NOMO-1 treated with dmso at 0.1 percent for 144 hours (cell line): ENCODE results near the gene RTN4.

Experiments
- DNase-seq: peaks from one replicate; lab custom pipeline; 2025; ENCODE audit not compliant: unreplicated experiment; lab: John Stamatoyannopoulos, UW

The RTN4 gene

DNA sequence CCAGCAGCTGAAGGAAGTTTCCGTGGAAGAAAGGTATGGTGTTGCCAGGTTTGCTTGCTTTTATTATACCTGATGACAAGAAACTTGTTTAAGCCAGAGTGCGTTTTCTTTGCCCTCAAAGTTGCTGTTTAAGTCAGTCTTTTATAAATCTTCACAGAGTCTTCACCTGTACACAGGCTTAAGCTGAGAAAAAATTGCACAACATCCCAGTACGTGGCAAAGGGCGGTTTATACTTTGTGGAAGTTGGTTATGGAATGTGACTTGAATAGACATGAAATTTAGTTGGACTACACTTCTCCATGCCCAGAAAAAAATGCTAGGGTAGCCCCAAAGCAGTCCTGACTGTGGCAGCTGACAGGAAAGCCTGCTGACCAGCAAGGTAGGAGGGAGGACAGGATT lies 121.5 kb downstream of the RTN4 start:
- no peak for DNase-seq

DNA sequence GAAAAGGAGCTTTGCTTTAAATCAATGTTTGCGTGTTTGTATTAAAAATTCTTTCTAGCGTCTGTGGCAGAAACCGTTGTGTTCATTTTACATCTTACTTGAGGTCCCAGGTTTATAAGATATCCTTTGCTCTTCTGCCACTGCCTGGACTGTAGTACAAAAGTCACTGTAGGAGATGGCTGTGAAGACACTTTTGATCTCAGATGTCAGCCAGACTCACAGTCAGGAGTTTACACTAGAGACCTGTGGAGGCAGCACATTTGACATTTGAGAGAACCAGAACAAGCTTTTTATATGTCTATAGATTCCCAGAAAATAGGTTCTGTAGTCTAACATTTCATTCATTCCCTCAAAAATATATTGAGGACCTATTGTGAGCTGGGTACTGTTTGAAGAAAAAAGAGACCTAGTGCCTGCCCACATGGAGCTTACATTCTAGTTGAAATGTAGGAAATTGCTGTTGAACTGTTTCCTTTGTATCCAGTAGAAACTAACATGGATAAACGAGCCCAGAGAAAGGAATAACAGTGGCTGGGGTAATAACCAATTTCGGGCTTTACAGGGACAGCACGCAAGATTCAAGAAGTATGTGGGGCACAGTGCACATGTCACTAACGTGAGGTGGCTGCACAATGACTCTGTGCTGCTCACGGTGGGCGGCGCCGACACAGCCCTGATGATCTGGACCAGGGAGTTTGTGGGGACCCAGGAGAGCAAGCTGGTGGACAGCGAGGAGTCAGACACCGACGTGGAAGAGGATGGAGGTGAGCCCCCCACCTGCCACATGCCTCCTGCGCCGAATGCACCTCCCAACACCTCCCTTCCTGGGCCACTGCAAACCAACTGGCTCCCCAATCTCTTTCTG lies 122.3 kb downstream of the RTN4 start:
- no peak for DNase-seq

- no peak for DNase-seq
Observed at GRCh38 chr2:54927085-54927750, 123.0 kb downstream of the RTN4 start.

DNA sequence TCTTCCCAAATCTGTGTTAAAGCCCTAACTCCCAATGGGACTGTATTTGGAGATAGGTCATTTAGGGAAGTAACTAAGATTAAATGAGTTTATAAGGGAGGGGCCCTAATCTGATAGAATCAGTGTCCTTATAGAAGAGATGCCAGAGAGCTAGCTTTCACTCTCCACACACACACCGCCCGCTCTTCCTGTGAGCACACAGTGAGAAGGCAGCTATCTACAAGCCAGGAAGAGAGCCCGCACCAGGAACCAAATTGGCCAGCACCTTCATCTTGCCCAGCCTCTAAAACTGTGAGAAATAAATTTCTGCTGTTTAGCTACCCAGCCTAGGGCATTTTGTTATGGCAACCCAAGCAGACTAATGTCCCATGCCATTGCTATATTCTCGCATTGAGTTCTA lies 125.2 kb downstream of the RTN4 start:
- no peak for DNase-seq

GRCh38 chr2:54924121-54924520 lies 126.1 kb downstream of the RTN4 start:
- DNase-seq = no peak
